ENCODE data around the gene NDUFAF5. TPM values are rescaled to one million over a fixed set of nuclear protein-coding genes. Genes with fewer than 3 reads are reported as not detected.

The NDUFAF5 gene
- total RNA-seq, 1 donor from 2014 or later = 32.6 TPM

DNA sequence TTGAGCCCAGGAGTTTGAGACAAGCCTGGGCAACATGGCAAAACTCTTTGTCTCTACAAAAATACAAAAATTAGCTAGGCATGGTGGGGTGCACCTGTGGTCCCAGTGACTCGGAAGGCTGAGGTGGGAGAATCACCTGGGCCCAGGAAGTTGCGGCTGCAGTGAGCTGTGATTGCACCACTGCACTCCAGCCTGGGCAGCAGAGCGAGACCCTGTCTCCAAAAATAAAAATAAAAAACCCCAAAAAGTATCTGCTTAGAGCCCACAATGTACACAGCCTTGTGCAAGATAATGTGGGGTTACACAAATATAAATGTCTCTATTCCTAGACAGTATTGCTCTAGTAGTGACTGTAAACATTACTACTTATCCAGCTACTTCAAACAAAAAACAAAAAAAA, 6.0 kb upstream of the NDUFAF5 start:
- DNase-seq (ENCODE audit: low read depth, low spot score) = no peak
- Mint-ChIP-seq H3K27ac (ENCODE audit: unreplicated experiment) (no peak overlapping the region), H3K4me3 (no peak overlapping the region), H3K36me3 (ENCODE audit: low read depth) (peaks cover 22% of the 10 kb centered on the region), H3K27me3 (ENCODE audit: low read depth) (no peaks in the 10 kb centered on the region), H3K4me1 (peaks cover 15% of the 10 kb centered on the region), H3K9me3 (no peaks in the 10 kb centered on the region)
- TF ChIP-seq, protein P1, sequence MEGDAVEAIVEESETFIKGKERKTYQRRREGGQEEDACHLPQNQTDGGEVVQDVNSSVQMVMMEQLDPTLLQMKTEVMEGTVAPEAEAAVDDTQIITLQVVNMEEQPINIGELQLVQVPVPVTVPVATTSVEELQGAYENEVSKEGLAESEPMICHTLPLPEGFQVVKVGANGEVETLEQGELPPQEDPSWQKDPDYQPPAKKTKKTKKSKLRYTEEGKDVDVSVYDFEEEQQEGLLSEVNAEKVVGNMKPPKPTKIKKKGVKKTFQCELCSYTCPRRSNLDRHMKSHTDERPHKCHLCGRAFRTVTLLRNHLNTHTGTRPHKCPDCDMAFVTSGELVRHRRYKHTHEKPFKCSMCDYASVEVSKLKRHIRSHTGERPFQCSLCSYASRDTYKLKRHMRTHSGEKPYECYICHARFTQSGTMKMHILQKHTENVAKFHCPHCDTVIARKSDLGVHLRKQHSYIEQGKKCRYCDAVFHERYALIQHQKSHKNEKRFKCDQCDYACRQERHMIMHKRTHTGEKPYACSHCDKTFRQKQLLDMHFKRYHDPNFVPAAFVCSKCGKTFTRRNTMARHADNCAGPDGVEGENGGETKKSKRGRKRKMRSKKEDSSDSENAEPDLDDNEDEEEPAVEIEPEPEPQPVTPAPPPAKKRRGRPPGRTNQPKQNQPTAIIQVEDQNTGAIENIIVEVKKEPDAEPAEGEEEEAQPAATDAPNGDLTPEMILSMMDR (conservative IDR thresholded peaks at IDR 0.05) = no peak

DNA sequence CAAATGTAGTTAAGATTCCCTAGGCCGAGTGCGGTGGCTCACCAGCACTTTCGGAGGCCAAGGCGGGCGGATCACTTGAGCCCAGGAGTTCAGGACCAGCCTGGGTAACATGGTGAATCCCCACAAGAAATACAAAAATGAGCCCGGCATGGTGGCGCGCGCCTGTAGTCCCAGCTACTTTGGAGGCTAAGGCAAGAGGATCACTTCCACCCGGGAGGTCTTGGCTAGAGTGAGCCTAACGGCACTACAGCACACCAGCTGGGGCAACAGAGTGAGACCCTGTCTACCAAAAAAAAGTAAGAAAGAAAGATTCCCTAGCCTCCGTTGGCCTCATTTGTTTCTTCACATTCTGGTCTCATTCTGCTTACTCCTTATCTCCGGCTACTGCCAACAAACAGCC, 1.3 kb upstream of the NDUFAF5 start:
- no peaks in the 10 kb centered on the region for H3K9me3 Mint-ChIP-seq
- peaks cover 10% of the 10 kb centered on the region for H3K36me3 Mint-ChIP-seq (ENCODE audit: low read depth)
- peaks cover 52% of the 10 kb centered on the region for H3K4me1 Mint-ChIP-seq
- no peaks in the 10 kb centered on the region for H3K27me3 Mint-ChIP-seq (ENCODE audit: low read depth)
- DNase-seq (ENCODE audit: low read depth, low spot score) = no peak
- TF ChIP-seq, protein P1 (conservative IDR thresholded peaks at IDR 0.05) = no peak
- H3K27ac Mint-ChIP-seq (ENCODE audit: unreplicated experiment) = no peak overlapping the region
- peak overlapping the region; percentile 95 for H3K4me3 Mint-ChIP-seq

DNA sequence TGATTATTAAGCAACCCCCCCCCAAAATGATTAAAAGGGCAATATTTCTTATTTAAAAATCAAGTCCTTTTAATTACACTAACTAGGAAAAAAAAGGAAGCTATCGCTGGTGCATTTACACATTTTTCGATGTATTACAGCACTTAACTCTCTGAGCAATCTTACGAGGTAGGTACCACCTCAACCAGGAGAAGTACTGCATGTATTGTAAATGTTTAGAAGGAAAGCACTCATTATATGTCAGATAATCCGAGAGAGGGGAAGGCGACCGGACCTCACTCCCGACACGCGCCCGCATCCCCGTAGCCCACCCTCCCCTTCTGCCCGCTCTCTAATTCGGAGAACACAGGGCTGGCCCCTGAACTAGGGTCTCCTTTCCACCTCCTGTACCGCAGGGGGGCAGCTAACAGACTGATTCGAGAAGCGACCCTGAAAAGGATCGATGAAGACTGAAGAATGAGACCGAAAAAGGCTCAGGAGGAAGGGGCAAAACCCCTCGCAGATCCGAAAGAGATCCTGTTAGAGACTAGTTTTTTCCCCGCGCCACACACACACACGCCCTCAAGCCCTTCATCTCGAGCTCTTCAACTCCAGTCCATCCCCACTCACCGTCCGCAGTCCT, 446 bp upstream of the NDUFAF5 start:
- H3K27ac Mint-ChIP-seq (ENCODE audit: unreplicated experiment) = peak overlapping the region; percentile 98
- peak overlapping the region; percentile 95 for H3K4me3 Mint-ChIP-seq
- TF ChIP-seq, protein P1 (conservative IDR thresholded peaks at IDR 0.05) = no peak
- H3K36me3 Mint-ChIP-seq (ENCODE audit: low read depth) = peaks cover 10% of the 10 kb centered on the region
- H3K9me3 Mint-ChIP-seq = no peaks in the 10 kb centered on the region
- peaks cover 52% of the 10 kb centered on the region for H3K4me1 Mint-ChIP-seq
- no peak for DNase-seq (ENCODE audit: low read depth, low spot score)
- H3K27me3 Mint-ChIP-seq (ENCODE audit: low read depth) = no peaks in the 10 kb centered on the region

DNA sequence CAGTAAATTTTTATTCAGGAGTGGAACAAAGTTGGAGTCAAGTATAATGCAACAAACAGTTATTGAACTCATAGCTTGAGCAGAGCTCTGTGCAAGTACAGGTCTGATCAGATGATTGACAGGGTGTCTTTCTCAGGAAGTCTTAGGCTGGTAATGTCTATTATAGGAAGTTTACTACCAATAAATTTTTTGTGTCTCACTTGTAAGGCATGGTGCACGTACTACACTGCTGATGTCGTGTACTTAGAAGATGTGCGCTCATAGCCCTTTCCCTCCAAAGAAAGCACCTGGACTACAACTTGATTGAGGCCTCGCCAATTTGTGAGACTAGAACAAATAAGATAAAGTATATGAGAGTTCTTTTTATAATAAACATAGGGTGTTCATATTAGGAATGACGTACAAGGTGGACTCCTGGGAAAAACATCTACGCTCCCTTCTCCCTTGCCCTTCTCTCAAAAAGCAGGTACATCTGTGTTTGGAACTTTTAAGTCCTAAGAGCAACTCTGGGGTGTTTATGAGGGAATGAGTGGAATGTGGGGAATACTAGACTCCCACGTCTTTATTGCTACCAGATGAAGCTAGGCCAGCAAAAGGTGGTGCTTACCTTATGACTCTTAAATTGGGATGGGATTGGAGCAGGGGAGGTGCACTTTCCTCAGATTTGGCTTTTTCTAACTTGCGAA, 1.5 kb downstream of the NDUFAF5 start:
- Mint-ChIP-seq H3K4me1 (peaks cover 61% of the 10 kb centered on the region), H3K9me3 (no peaks in the 10 kb centered on the region), H3K36me3 (ENCODE audit: low read depth) (peaks cover 13% of the 10 kb centered on the region), H3K27me3 (ENCODE audit: low read depth) (no peaks in the 10 kb centered on the region), H3K27ac (ENCODE audit: unreplicated experiment) (no peak overlapping the region), H3K4me3 (peak overlapping the region; percentile 95)
- TF ChIP-seq, protein P1 (conservative IDR thresholded peaks at IDR 0.05) = no peak
- DNase-seq (ENCODE audit: low read depth, low spot score) = no peak

DNA sequence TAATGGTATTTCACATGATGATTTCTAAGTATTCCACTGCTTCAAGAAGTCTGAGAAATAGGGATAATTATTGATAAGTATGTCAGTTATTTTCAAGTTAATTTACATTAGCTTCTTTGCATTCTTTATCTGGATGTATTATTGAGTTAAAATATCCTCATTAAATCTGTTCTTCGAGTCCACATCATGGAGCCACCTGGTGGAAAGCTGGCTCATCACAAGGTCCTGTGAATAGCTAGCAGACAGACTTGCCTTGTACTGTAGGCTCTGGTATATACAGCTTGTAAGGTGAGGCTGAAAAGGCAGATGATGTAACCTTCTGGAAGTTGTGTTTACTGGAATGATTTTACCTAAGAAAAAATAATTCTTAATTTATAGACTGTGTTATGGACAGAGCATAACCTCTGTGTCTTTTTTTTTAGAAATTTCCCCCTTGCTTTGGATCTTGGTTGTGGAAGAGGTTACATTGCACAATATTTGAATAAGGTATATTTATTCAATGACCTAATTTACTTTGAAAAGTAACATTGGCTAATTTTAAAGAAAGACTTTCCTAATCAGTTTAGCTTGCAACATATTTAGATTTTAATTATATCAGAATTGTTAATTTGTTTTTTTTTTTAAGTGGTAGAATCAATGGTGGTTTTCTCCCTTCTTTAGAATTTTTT, 3.5 kb downstream of the NDUFAF5 start:
- H3K4me1 Mint-ChIP-seq = peaks cover 56% of the 10 kb centered on the region
- H3K36me3 Mint-ChIP-seq (ENCODE audit: low read depth) = peaks cover 5% of the 10 kb centered on the region
- H3K4me3 Mint-ChIP-seq = peak overlapping the region; percentile 76
- H3K27me3 Mint-ChIP-seq (ENCODE audit: low read depth) = no peaks in the 10 kb centered on the region
- no peaks in the 10 kb centered on the region for H3K9me3 Mint-ChIP-seq
- H3K27ac Mint-ChIP-seq (ENCODE audit: unreplicated experiment) = no peak overlapping the region
- TF ChIP-seq, protein P1 (conservative IDR thresholded peaks at IDR 0.05) = peak; percentile 71
- peak; percentile 20 for DNase-seq (ENCODE audit: low read depth, low spot score)

Measured in neural crest cell (in vitro differentiated cells).